IMR-90 (cell line): ENCODE results near the gene NDST3.

Source experiments
- CEBPB ChIP-seq: IDR thresholded peaks from 2 replicates; pipeline ENCODE4 v1.6.1; 2012; ENCODE audit warnings: low read depth, low read length, improper control_type of control experiment
- CTCF ChIP-seq: conservative IDR thresholded peaks from 2 replicates; pipeline ENCODE4 v1.5.1; 2012; ENCODE audit warnings: mild to moderate bottlenecking, low read depth, low read length, improper control_type of control experiment
- ELK1 ChIP-seq: fragments of 150-350 bp; IDR thresholded peaks from 2 replicates; pipeline ENCODE4 v1.6.1; 2016; ENCODE audit warnings: low read depth, mild to moderate bottlenecking, low read length, moderate library complexity, borderline replicate concordance
- FOS ChIP-seq: fragments of 150-350 bp; IDR thresholded peaks from 2 replicates; pipeline ENCODE4 v1.6.1; 2016; ENCODE audit warnings: low read depth, low read length
- MAZ ChIP-seq: IDR thresholded peaks from 2 replicates; pipeline ENCODE4 v1.6.1; 2012; ENCODE audit warnings: low read depth, mild to moderate bottlenecking, low read length, improper control_type of control experiment, moderate library complexity, borderline replicate concordance
- MXI1 ChIP-seq: IDR thresholded peaks from 2 replicates; pipeline ENCODE4 v1.6.1; 2012; ENCODE audit warnings: low read depth, mild to moderate bottlenecking, low read length, moderate library complexity, borderline replicate concordance
- POLR2A ChIP-seq: IDR thresholded peaks from 2 replicates; pipeline ENCODE4 v1.6.1; 2012; ENCODE audit warnings: mild to moderate bottlenecking, low read depth, low read length
- SMC3 ChIP-seq: fragments of 150-350 bp; IDR thresholded peaks from 2 replicates; pipeline ENCODE4 v1.6.1; 2016; ENCODE audit warnings: low read depth, mild to moderate bottlenecking, antibody characterized with exemption, low read length, moderate library complexity

GRCh38 chr4:118278473-118279274 lies 244.4 kb downstream of the NDST3 start:
- TF ChIP-seq CTCF (no peak), POLR2A (peak; percentile 98), SMC3 (no peak), CEBPB (no peak), MXI1 (peak; percentile 90; the same call in 1 of the 2 replicates), MAZ (peak; percentile 85; the same call in 1 of the 2 replicates), ELK1 (no peak), FOS (0 out of 2 replicates have a peak, but pooled peaks have one; percentile 10)
